ENCODE results near the gene ABHD11.

ABHD11 gene

GRCh38 chr7:73700581-73701134 is 37.9 kb downstream of the ABHD11 start:
- DNase-seq = no peak

- DNase-seq = no peak
These were observed 38.6 kb downstream of the ABHD11 start for GRCh38 chr7:73700069-73700423.

- no peak for DNase-seq
These were observed 39.1 kb downstream of the ABHD11 start for GRCh38 chr7:73699370-73700068.

- DNase-seq = no peak
These were observed 40.2 kb downstream of the ABHD11 start for GRCh38 chr7:73698410-73698809.

GRCh38 chr7:73696372-73696771 is 42.2 kb downstream of the ABHD11 start:
- no peak for DNase-seq

- no peak for DNase-seq
These were observed 48.0 kb downstream of the ABHD11 start for GRCh38 chr7:73690646-73691045.

GRCh38 chr7:73688288-73688687 is 50.3 kb downstream of the ABHD11 start:
- no peak for DNase-seq
